Stimulated activated CD4-positive, alpha-beta T cell treated with anti-CD3 and anti-CD28 coated beads, TNF-alpha, amount 100 ng/mL, for 24 hours (primary cell): ENCODE results near the gene FAM170B.
A peak's percentile ranks its signal among the peaks of the same experiment; 100 is the strongest.

ENCODE experiments used
- DNase-seq, 3 experiments: peaks; one replicate each; pipeline ENCODE4 v3.0.0-alpha.2; 2020; ENCODE audit warnings: low read depth in 3 of 3

FAM170B gene

GRCh38 chr10:49133706-49134248 is at the start of gene FAM170B:
FAM170B (minus strand) TSS chr10:49134021; CDS start chr10:49133918, 103 bp downstream.
- no peak for DNase-seq

DNA sequence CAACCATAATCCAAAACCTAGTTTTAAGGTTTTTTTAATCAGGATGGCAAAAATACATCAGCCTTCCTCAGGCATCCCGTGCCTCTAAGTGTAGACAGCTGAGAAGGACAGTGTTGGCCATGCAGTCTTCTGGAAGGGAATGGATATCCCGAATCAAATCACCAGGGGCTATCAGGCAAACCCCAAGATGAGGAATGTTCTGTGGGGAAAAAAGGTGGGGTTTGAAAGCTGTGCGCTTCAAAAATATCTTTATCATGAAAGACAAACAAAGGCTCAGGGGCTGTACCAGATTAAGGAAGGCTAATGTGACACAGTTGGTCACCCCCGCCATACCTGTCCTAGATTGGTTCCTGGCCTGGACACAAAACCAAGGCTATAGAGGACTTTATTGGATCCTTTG is 49.0 kb upstream of the FAM170B start:
- no peak for DNase-seq

DNA sequence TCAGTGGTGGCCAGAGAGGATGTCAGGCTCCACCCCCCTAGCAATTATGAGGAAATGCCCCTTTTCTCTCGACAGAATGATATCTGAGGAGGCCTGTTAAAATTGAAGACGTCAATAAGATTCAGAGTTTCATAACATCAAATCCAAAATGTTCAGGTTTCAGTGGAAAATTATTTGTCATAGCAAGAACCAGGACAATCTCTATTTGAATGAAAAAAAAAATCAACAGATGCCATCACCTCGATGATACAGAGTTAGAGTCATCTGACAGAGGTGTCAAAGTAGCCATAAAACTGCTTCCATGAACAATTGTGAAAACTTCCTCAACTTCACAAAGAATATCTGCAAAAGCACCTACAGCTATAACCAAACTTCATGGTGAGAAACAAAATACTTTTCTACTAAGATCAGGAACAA is 46.6 kb upstream of the FAM170B start:
- DNase-seq, result no peak

GRCh38 chr10:49179699-49180443 is 46.0 kb upstream of the FAM170B start:
- DNase-seq, result no peak

- no peak for DNase-seq
Measured at GRCh38 chr10:49178489-49179471, 45.0 kb upstream of the FAM170B start.

- DNase-seq, result peak; percentile 16 to 62 (median 39)
Measured at GRCh38 chr10:49177391-49178355, 43.9 kb upstream of the FAM170B start.

- DNase-seq, result no peak
Measured at GRCh38 chr10:49176310-49177268, 42.8 kb upstream of the FAM170B start.

GRCh38 chr10:49175587-49176309 is 41.9 kb upstream of the FAM170B start:
- DNase-seq, result no peak

GRCh38 chr10:49174926-49175500 is 41.2 kb upstream of the FAM170B start:
- no peak for DNase-seq

- DNase-seq, result no peak
Measured at GRCh38 chr10:49174261-49174925, 40.6 kb upstream of the FAM170B start.

DNA sequence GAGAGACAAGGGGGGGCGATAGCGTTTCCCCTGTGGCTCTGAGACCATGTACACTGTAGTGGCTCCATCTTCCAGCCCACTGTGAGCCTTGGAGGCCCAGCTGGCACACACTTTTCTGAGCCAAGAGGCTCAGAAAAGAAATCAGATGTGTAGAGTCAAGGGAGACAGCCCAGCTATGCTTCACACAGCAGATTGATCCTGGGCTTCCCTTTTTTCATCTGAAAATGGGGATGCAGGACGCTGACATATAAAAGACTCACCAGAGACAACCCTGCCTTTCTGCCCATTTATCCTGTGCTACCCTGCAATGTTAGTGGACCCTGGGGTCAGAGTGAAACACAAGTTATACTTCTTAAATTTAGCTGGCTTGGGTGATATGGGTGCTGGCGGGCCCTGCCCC is 40.0 kb upstream of the FAM170B start:
- DNase-seq, result no peak

DNA sequence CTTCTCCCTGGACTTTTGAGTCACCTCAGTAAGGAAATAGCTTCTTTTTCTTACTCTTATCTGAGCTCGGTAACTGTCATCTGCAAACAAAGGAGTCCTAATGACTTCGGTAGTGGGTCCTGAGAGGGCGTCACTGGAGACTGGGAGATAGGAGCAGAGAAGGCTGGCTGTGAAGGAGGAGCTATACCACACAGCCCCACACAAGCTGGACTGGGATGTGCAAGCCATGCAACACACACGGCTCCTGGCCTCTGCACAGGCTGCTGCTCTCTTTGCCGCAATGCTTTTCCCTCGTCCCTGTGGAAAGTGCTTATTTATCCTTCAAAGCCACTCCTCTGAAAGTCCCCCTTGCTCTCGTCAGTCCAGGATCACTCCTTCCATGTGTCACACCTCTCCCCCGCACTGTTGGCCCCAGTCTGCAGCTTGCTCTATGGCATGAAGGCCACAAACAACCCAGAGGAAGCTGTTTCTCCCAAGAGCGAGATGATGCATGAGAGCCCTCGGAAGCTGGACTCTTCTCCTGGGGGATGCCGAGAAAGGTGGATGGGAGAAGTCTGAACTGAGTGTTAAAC is 39.5 kb upstream of the FAM170B start:
- no peak for DNase-seq

DNA sequence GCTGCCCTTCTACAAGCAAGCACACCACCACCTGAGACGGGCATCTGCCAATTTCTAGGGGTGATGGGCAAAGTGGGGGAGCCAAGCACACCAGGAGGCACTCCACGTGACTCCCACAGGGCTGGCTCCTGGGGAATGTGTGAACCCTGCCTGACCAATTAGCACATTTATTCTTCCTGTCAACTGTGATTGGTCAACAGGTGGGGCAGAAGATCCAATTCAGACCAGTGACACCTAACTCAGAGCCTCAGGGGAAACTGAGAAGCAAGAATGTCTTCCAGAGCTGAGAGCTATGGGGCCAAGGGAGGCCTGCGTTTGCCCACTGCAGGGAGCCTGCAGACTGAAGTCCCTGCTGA is 38.9 kb upstream of the FAM170B start:
- DNase-seq, result no peak

- DNase-seq, result no peak
Measured at GRCh38 chr10:49172061-49172776, 38.4 kb upstream of the FAM170B start.

DNA sequence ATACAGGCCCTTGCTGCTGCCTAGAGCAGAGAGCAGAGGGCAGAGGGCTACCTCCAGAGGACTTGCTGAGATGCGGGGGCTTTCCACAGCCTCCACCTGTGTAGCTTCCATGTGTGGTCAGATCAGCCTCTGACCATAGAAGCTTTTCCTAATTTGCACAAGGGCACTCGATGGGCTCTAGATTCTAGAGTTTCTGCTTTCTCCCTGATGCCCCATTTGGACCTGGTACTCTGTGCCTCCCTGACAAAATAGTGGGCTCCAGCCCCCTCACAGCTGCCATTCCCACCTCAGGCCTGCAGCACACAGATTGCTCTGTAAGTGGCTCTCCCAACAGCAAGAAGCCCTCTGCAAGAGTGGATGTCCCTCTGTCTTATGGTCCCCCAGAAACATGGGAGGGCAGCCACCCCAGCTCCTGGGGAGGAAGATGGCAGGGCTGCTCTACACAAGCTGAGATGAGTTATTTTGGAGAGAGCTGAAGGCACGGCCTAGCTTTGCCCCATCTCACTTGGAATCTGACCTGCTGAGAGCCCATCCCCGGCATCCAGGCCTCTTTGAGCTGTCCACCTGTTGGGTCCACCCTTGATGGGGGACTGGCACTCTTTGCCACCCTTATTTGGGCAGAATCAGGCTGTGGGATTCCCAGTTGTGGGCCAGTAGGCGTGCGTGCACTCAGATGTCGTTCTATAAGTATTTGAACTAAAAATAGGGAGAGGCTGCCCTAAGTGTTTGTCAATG is 37.7 kb upstream of the FAM170B start:
- no peak for DNase-seq

GRCh38 chr10:49170632-49171325 is 37.0 kb upstream of the FAM170B start:
- no peak for DNase-seq
